Karpas-422 (cell line): ENCODE data around the gene BCL2L1. TPM values are rescaled to one million over a fixed set of nuclear protein-coding genes. Genes with fewer than 3 reads are reported as not detected.

Experiments used
- DNase-seq: peaks from one replicate; pipeline ENCODE4 v3.0.0-alpha.2; 2015
- H2AFZ ChIP-seq: fragments of 200-600 bp; sonication (generic); 2 replicates; pipeline ENCODE4 v1.6.1; 2014; ENCODE audit warnings: antibody characterized with exemption, low read length, mixed read lengths
- H3K27ac ChIP-seq: fragments of 200-600 bp; sonication (generic); 2 replicates; pipeline ENCODE4 v1.5.1; 2014; ENCODE audit warnings: mild to moderate bottlenecking, low read length, moderate library complexity
- H3K27me3 ChIP-seq: fragments of 200-600 bp; sonication (generic); 2 replicates; pipeline ENCODE4 v1.6.1; 2014; ENCODE audit warnings: low read length, mixed read lengths
- H3K36me3 ChIP-seq: fragments of 200-600 bp; sonication (generic); 2 replicates; pipeline ENCODE4 v1.6.1; 2014; ENCODE audit warnings: low read length, mixed read lengths; ENCODE audit not compliant: insufficient read depth
- H3K4me1 ChIP-seq: fragments of 200-600 bp; sonication (generic); 2 replicates; pipeline ENCODE4 v1.6.1; 2014; ENCODE audit warnings: mild to moderate bottlenecking, low read length, mixed read lengths
- H3K4me2 ChIP-seq: fragments of 200-600 bp; sonication (generic); 2 replicates; pipeline ENCODE4 v1.6.1; 2014; ENCODE audit warnings: low read length, low read depth, mild to moderate bottlenecking; ENCODE audit not compliant: poor library complexity, severe bottlenecking
- H3K4me3 ChIP-seq: fragments of 200-600 bp; sonication (generic); 2 replicates; pipeline ENCODE4 v1.5.1; 2014; ENCODE audit warnings: mild to moderate bottlenecking, antibody characterized with exemption, low read length, mixed read lengths
- H3K79me2 ChIP-seq: fragments of 200-600 bp; sonication (generic); 2 replicates; pipeline ENCODE4 v1.6.1; 2014; ENCODE audit warnings: mild to moderate bottlenecking, low read length, mixed read lengths
- H3K9ac ChIP-seq: fragments of 200-600 bp; sonication (generic); 2 replicates; pipeline ENCODE4 v1.6.0; 2014; ENCODE audit warnings: low read length
- H3K9me2 ChIP-seq: fragments of 200-600 bp; sonication (generic), shearing (Covaris generic); replicated peaks from 2 replicates; pipeline ENCODE4 v1.6.0; 2014; ENCODE audit warnings: mild to moderate bottlenecking, low read length, moderate library complexity; ENCODE audit not compliant: insufficient read depth
- H3K9me3 ChIP-seq: fragments of 300-700, 200-600 bp; sonication (generic); 2 replicates; pipeline ENCODE4 v1.6.1; 2014; ENCODE audit warnings: low read length, mixed read lengths
- H4K20me1 ChIP-seq: fragments of 200-600 bp; sonication (generic); 2 replicates; pipeline ENCODE4 v1.6.1; 2014; ENCODE audit warnings: mild to moderate bottlenecking, antibody characterized with exemption, low read length, low read depth; ENCODE audit not compliant: insufficient read depth
- total RNA-seq: library from RNA; depleted of rRNA; stranded (reverse); fragments of >200 nt; shearing (Covaris generic); gene quantifications from 2 replicates; pipeline ENCODE4 v1.2.3, GENCODE V29; 2014; ENCODE audit warnings: low replicate concordance

BCL2L1 gene
- total RNA-seq, 1 experiment from 2014 or later: 41.0 TPM

- H3K36me3 ChIP-seq: peaks cover 28% of the 10 kb centered on the region
- no peaks in the 10 kb centered on the region for H3K9me2 ChIP-seq
- H3K4me2 ChIP-seq: peak overlapping the region; percentile 45
- DNase-seq: no peak
- H2AFZ ChIP-seq: no peak overlapping the region
- H3K4me1 ChIP-seq: peaks cover 59% of the 10 kb centered on the region
- peaks cover 98% of the 10 kb centered on the region for H3K79me2 ChIP-seq
- no peak overlapping the region for H3K4me3 ChIP-seq
- H3K9ac ChIP-seq: no peak overlapping the region
- no peaks in the 10 kb centered on the region for H3K27me3 ChIP-seq
- no peaks in the 10 kb centered on the region for H4K20me1 ChIP-seq
- H3K9me3 ChIP-seq: no peaks in the 10 kb centered on the region
- peak overlapping the region; percentile 25 for H3K27ac ChIP-seq
These were observed 6.3 kb downstream of the BCL2L1 start for GRCh38 chr20:31716351-31716750.

- DNase-seq: no peak
- Histone ChIP-seq H3K4me1 (peaks cover 53% of the 10 kb centered on the region), H3K36me3 (peaks cover 28% of the 10 kb centered on the region), H3K9me3 (no peaks in the 10 kb centered on the region), H4K20me1 (no peaks in the 10 kb centered on the region), H3K9me2 (no peaks in the 10 kb centered on the region), H3K4me2 (no peak overlapping the region), H3K79me2 (peaks cover 98% of the 10 kb centered on the region), H3K9ac (no peak overlapping the region), H3K27ac (no peak overlapping the region), H2AFZ (no peak overlapping the region), H3K4me3 (no peak overlapping the region), H3K27me3 (no peaks in the 10 kb centered on the region)
These were observed 6.9 kb downstream of the BCL2L1 start for GRCh38 chr20:31715766-31716165.

- H3K9me3 ChIP-seq: no peaks in the 10 kb centered on the region
- no peak overlapping the region for H2AFZ ChIP-seq
- peaks cover 94% of the 10 kb centered on the region for H3K79me2 ChIP-seq
- H3K36me3 ChIP-seq: peaks cover 24% of the 10 kb centered on the region; the same call in 1 of the 2 replicates
- no peaks in the 10 kb centered on the region for H3K9me2 ChIP-seq
- DNase-seq: no peak
- no peak overlapping the region for H3K4me3 ChIP-seq
- no peak overlapping the region for H3K9ac ChIP-seq
- no peaks in the 10 kb centered on the region for H4K20me1 ChIP-seq
- H3K4me2 ChIP-seq: no peak overlapping the region
- H3K4me1 ChIP-seq: peaks cover 37% of the 10 kb centered on the region
- H3K27ac ChIP-seq: no peak overlapping the region
- H3K27me3 ChIP-seq: no peaks in the 10 kb centered on the region
These were observed 9.1 kb downstream of the BCL2L1 start for GRCh38 chr20:31713312-31714273.

GRCh38 chr20:31712564-31713311, 9.9 kb downstream of the BCL2L1 start:
- Histone ChIP-seq H2AFZ (no peak overlapping the region), H3K27me3 (no peaks in the 10 kb centered on the region), H4K20me1 (no peaks in the 10 kb centered on the region), H3K9ac (no peak overlapping the region), H3K9me3 (no peaks in the 10 kb centered on the region), H3K79me2 (peaks cover 96% of the 10 kb centered on the region), H3K4me3 (no peak overlapping the region), H3K9me2 (no peaks in the 10 kb centered on the region), H3K27ac (no peak overlapping the region), H3K36me3 (peaks cover 26% of the 10 kb centered on the region; the same call in 1 of the 2 replicates), H3K4me1 (peaks cover 38% of the 10 kb centered on the region), H3K4me2 (no peak overlapping the region)
- DNase-seq: no peak

GRCh38 chr20:31712112-31712553, 10.5 kb downstream of the BCL2L1 start:
- DNase-seq: no peak
- peaks cover 26% of the 10 kb centered on the region; the same call in 1 of the 2 replicates for H3K36me3 ChIP-seq
- peaks cover 31% of the 10 kb centered on the region for H3K4me1 ChIP-seq
- H3K79me2 ChIP-seq: peaks cover 93% of the 10 kb centered on the region
- no peaks in the 10 kb centered on the region for H4K20me1 ChIP-seq
- no peak overlapping the region for H3K27ac ChIP-seq
- H3K4me2 ChIP-seq: no peak overlapping the region
- H3K9me2 ChIP-seq: no peaks in the 10 kb centered on the region
- no peak overlapping the region for H2AFZ ChIP-seq
- H3K4me3 ChIP-seq: no peak overlapping the region
- no peak overlapping the region for H3K9ac ChIP-seq
- H3K27me3 ChIP-seq: no peaks in the 10 kb centered on the region
- no peaks in the 10 kb centered on the region for H3K9me3 ChIP-seq

GRCh38 chr20:31711179-31712111, 11.2 kb downstream of the BCL2L1 start:
- peaks cover 20% of the 10 kb centered on the region; the same call in 1 of the 2 replicates for H3K36me3 ChIP-seq
- no peak overlapping the region for H3K27ac ChIP-seq
- H3K27me3 ChIP-seq: no peaks in the 10 kb centered on the region
- no peak for DNase-seq
- no peak overlapping the region for H3K9ac ChIP-seq
- no peak overlapping the region for H3K4me3 ChIP-seq
- peaks cover 27% of the 10 kb centered on the region for H3K4me1 ChIP-seq
- no peaks in the 10 kb centered on the region for H3K9me3 ChIP-seq
- H3K9me2 ChIP-seq: no peaks in the 10 kb centered on the region
- H2AFZ ChIP-seq: no peak overlapping the region
- H3K79me2 ChIP-seq: peaks cover 93% of the 10 kb centered on the region
- H4K20me1 ChIP-seq: no peaks in the 10 kb centered on the region
- no peak overlapping the region for H3K4me2 ChIP-seq

GRCh38 chr20:31710423-31711108, 12.1 kb downstream of the BCL2L1 start:
- no peaks in the 10 kb centered on the region for H4K20me1 ChIP-seq
- no peak overlapping the region for H3K4me3 ChIP-seq
- H2AFZ ChIP-seq: no peak overlapping the region
- no peaks in the 10 kb centered on the region for H3K27me3 ChIP-seq
- H3K9me3 ChIP-seq: no peaks in the 10 kb centered on the region
- H3K4me2 ChIP-seq: no peak overlapping the region
- H3K36me3 ChIP-seq: peaks cover 23% of the 10 kb centered on the region; the same call in 1 of the 2 replicates
- no peaks in the 10 kb centered on the region for H3K9me2 ChIP-seq
- H3K79me2 ChIP-seq: peaks cover 93% of the 10 kb centered on the region
- H3K27ac ChIP-seq: no peak overlapping the region
- DNase-seq: no peak
- peaks cover 36% of the 10 kb centered on the region for H3K4me1 ChIP-seq
- H3K9ac ChIP-seq: no peak overlapping the region
